H1 (cell line): Measurements from ENCODE around the gene LTO1. TPM values are rescaled to one million over a fixed set of nuclear protein-coding genes. Genes with fewer than 3 reads are reported as not detected.

Source experiments
- CHD7 ChIP-seq: fragments of 300-600 bp; sonication (generic); IDR thresholded peaks from 2 replicates; pipeline ENCODE4 v1.7.1; 2012; ENCODE audit warnings: low read length, moderate library complexity, mild to moderate bottlenecking, inconsistent platforms; ENCODE audit not compliant: insufficient replicate concordance
- EP300 ChIP-seq, 2 experiments: IDR thresholded peaks; 1 replicate in 1 of 2; 2 replicates in 1 of 2; pipeline ENCODE4 v1.6.1; 2011 to 2012; ENCODE audit warnings: low read depth in 2 of 2, low read length in 2 of 2, mild to moderate bottlenecking in 2 of 2, borderline replicate concordance in 1 of 2, inconsistent platforms in 1 of 2, moderate library complexity in 1 of 2
- EZH2 ChIP-seq: fragments of 200-600 bp; sonication (generic); IDR thresholded peaks from 2 replicates; pipeline ENCODE4 v1.7.1; 2012; ENCODE audit warnings: low read depth, mild to moderate bottlenecking, moderate library complexity, low read length, inconsistent platforms; ENCODE audit not compliant: severe bottlenecking
- FOSL1 ChIP-seq: IDR thresholded peaks from 2 replicates; pipeline ENCODE4 v1.6.1; 2011; ENCODE audit warnings: mild to moderate bottlenecking, low read depth, low read length, moderate library complexity; ENCODE audit not compliant: insufficient read depth
- SIRT6 ChIP-seq: IDR thresholded peaks from one replicate; pipeline ENCODE4 v1.7.1; 2012; ENCODE audit warnings: low read length, inconsistent platforms
- polyA plus RNA-seq, 7 experiments: library from polyadenylated mRNA; depleted of rRNA in 3 of 7; stranded (reverse) in 5 of 7; unstranded in 2 of 7; fragments of >200 nt in 5 of 7; fragments of 200-250 nt in 2 of 7; gene quantifications; 1 replicate in 5 of 7; 2 replicates in 1 of 7; 4 replicates in 1 of 7; pipeline versions ENCODE4 v1.2.1 to v1.2.3, GENCODE V29; 2011 to 2013; ENCODE audit warnings: missing spikeins in 2 of 7, mixed read lengths in 2 of 7
- total RNA-seq: library from RNA; stranded (reverse); fragmentation: NEBNext Ultra II Directional; extraction: Animal tissue kit (Norgen Biotek cat#: 25700); gene quantifications from 2 replicates; pipeline ENCODE4 v1.2.1, GENCODE V29; 2021
- TF ChIP-seq, protein P1 (sequence below), 3 experiments: IDR thresholded peaks; 1 replicate in 2 of 3; 2 replicates in 1 of 3; pipeline versions ENCODE4 v1.5.1 to v1.6.1; 2011; ENCODE audit warnings: low read length in 3 of 3, mild to moderate bottlenecking in 3 of 3, inconsistent platforms in 2 of 3, low read depth in 1 of 3, moderate library complexity in 1 of 3; ENCODE audit not compliant: insufficient read depth in 1 of 3; ENCODE audit errors: control extremely low read depth in 1 of 3

LTO1 gene
- total and polyA plus RNA-seq, 2 of the 8 experiments (the other 6 are each of a cell fraction or from before 2014, with no cell fraction given), result 15.4 to 21.3 TPM

DNA sequence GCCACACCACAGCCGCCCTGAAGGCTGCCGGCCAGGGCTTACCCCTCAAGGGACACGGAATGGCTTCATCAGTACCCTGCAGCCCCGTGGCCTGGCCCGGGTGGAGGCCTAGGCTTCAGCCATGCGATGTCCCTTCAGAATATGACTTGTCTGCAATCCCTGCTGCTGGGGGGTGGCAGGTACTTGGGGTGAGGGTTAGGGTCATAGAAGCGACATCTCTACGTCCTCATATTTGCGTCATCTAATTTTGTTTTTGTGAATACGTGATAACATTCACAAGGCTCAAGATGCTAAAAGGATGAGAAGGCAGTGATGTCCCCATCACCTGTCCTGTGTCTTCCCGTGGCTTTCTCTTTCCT lies 27.8 kb downstream of the LTO1 start (continued):
- TF ChIP-seq EP300 (IDR thresholded peaks at IDR 0.05; ENCODE audit: borderline replicate concordance in 1 of 2, low read depth in 2 of 2, low read length in 2 of 2), result no peak
- no peak for TF ChIP-seq SIRT6
- no peak for TF ChIP-seq CHD7
- TF ChIP-seq FOSL1, result no peak
- TF ChIP-seq, protein P1, sequence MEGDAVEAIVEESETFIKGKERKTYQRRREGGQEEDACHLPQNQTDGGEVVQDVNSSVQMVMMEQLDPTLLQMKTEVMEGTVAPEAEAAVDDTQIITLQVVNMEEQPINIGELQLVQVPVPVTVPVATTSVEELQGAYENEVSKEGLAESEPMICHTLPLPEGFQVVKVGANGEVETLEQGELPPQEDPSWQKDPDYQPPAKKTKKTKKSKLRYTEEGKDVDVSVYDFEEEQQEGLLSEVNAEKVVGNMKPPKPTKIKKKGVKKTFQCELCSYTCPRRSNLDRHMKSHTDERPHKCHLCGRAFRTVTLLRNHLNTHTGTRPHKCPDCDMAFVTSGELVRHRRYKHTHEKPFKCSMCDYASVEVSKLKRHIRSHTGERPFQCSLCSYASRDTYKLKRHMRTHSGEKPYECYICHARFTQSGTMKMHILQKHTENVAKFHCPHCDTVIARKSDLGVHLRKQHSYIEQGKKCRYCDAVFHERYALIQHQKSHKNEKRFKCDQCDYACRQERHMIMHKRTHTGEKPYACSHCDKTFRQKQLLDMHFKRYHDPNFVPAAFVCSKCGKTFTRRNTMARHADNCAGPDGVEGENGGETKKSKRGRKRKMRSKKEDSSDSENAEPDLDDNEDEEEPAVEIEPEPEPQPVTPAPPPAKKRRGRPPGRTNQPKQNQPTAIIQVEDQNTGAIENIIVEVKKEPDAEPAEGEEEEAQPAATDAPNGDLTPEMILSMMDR (IDR thresholded peaks at IDR 0.05; ENCODE audit: control extremely low read depth in 1 of 3, insufficient read depth in 1 of 3, low read depth in 1 of 3, low read length in 3 of 3), result no peak
- TF ChIP-seq EZH2, result no peak
